Measurements from ENCODE around the gene PTGS1. TPM values are rescaled to one million over a fixed set of nuclear protein-coding genes. Genes with fewer than 3 reads are reported as not detected.
A peak's percentile ranks its signal among the peaks of the same experiment; 100 is the strongest.

The PTGS1 gene
- polyA plus RNA-seq, 1 donor (not counting 4 experiments of a cell fraction or from before 2014, with no cell fraction given): 4.5 TPM

DNA sequence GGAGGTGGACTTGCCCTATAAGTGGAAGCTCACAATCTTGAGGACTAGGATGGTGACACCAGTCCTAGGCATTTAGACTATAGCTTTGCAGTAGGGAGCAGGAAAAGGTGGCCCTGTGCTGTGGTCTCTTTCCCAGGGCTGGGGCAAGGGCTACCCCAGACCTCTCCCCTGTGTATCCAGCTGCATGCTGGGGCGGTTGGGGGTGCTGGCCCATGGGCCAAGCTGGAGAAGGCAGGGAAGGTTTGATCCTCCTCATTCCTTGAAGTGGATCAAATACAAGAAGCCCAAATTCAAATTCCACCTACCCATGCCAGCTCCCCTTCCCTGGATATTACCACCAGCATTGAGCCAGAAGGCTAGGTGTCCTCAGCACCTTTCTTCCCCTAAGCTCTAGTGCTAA is 2.2 kb upstream of the PTGS1 start:
- Histone ChIP-seq H3K27me3 (ENCODE audit: control insufficient read depth, extremely low read depth, insufficient read depth, low read length) (no peaks in the 10 kb centered on the region), H3K79me2 (ENCODE audit: control insufficient read depth, insufficient read depth, low read length) (no peaks in the 10 kb centered on the region), H3K9me3 (ENCODE audit: control insufficient read depth, low read depth, low read length) (no peaks in the 10 kb centered on the region), H3K4me3 (ENCODE audit: control insufficient read depth in 2 of 3, extremely low read depth in 1 of 3, insufficient read depth in 2 of 3, low read depth in 1 of 3, low read length in 3 of 3) (no peak overlapping the region), H4K20me1 (ENCODE audit: control insufficient read depth, extremely low read depth, insufficient read depth, low read length) (no peaks in the 10 kb centered on the region), H3K4me1 (ENCODE audit: control insufficient read depth, extremely low read depth, insufficient read depth, low read length) (peaks cover 40% of the 10 kb centered on the region), H3K4me2 (ENCODE audit: control insufficient read depth, extremely low read depth, insufficient read depth, low read depth, low read length) (no peak overlapping the region), H3K9ac (ENCODE audit: control insufficient read depth, extremely low read depth, insufficient read depth, low read length) (no peak overlapping the region), H2AFZ (ENCODE audit: control insufficient read depth, low read length) (no peak overlapping the region), H3K36me3 (ENCODE audit: control insufficient read depth in 2 of 2, extremely low read depth in 1 of 2, insufficient read depth in 2 of 2, low read length in 2 of 2) (no peaks in the 10 kb centered on the region), H3K9me1 (ENCODE audit: control insufficient read depth, extremely low read depth, insufficient read depth, low read length) (no peaks in the 10 kb centered on the region), H3K27ac (ENCODE audit: control insufficient read depth, insufficient read depth, low read length) (peak overlapping the region; percentile 53)
- dilution Hi-C loops (cut with MboI; ENCODE audit: extremely low pct_ligation_motif_present, low sequenced_read_pairs): no loop called here
- DNase-seq (ENCODE audit: low read depth, low spot score) (no peak), FAIRE-seq (no peak)
- TF ChIP-seq CTCF (optimal IDR thresholded peaks at IDR 0.05 in 1 of 3, IDR thresholded peaks at IDR 0.05 in 1 of 3, conservative IDR thresholded peaks at IDR 0.05 in 1 of 3; ENCODE audit: extremely low read depth in 1 of 3, insufficient read depth in 2 of 3, low read length in 3 of 3) (no peak), EZH2 (IDR thresholded peaks at IDR 0.05; ENCODE audit: low read length) (no peak)

- Histone ChIP-seq H3K36me3 (ENCODE audit: control insufficient read depth in 2 of 2, extremely low read depth in 1 of 2, insufficient read depth in 2 of 2, low read length in 2 of 2) (no peaks in the 10 kb centered on the region), H3K9ac (ENCODE audit: control insufficient read depth, extremely low read depth, insufficient read depth, low read length) (no peak overlapping the region), H3K9me1 (ENCODE audit: control insufficient read depth, extremely low read depth, insufficient read depth, low read length) (no peaks in the 10 kb centered on the region), H3K27ac (ENCODE audit: control insufficient read depth, insufficient read depth, low read length) (no peak overlapping the region), H3K4me2 (ENCODE audit: control insufficient read depth, extremely low read depth, insufficient read depth, low read depth, low read length) (peak overlapping the region; percentile 78), H2AFZ (ENCODE audit: control insufficient read depth, low read length) (no peak overlapping the region), H4K20me1 (ENCODE audit: control insufficient read depth, extremely low read depth, insufficient read depth, low read length) (no peaks in the 10 kb centered on the region), H3K9me3 (ENCODE audit: control insufficient read depth, low read depth, low read length) (no peaks in the 10 kb centered on the region), H3K4me1 (ENCODE audit: control insufficient read depth, extremely low read depth, insufficient read depth, low read length) (peaks cover 36% of the 10 kb centered on the region), H3K79me2 (ENCODE audit: control insufficient read depth, insufficient read depth, low read length) (no peaks in the 10 kb centered on the region), H3K4me3 (ENCODE audit: control insufficient read depth in 2 of 3, extremely low read depth in 1 of 3, insufficient read depth in 2 of 3, low read depth in 1 of 3, low read length in 3 of 3) (peak overlapping the region in 2 of 3 experiments; percentile 36), H3K27me3 (ENCODE audit: control insufficient read depth, extremely low read depth, insufficient read depth, low read length) (no peaks in the 10 kb centered on the region)
- DNase-seq (ENCODE audit: low read depth, low spot score) (no peak), FAIRE-seq (peak; percentile 17)
- dilution Hi-C loops (cut with MboI; ENCODE audit: extremely low pct_ligation_motif_present, low sequenced_read_pairs): no loop called here
- TF ChIP-seq CTCF (optimal IDR thresholded peaks at IDR 0.05 in 1 of 3, IDR thresholded peaks at IDR 0.05 in 1 of 3, conservative IDR thresholded peaks at IDR 0.05 in 1 of 3; ENCODE audit: extremely low read depth in 1 of 3, insufficient read depth in 2 of 3, low read length in 3 of 3): no peak
- no peak for TF ChIP-seq EZH2 (IDR thresholded peaks at IDR 0.05; ENCODE audit: low read length)
Measured at GRCh38 chr9:122370303-122370702, 521 bp upstream of the PTGS1 start.
